Choroid plexus epithelial cell (primary cell): Measurements from ENCODE around the gene EEF1AKMT3.
A peak's percentile ranks its signal among the peaks of the same experiment; 100 is the strongest.

Experiments used
- DNase-seq: peaks from one replicate; pipeline ENCODE4 v3.0.0-alpha.2; 2010; ENCODE audit warnings: low read depth
- H3K4me3 ChIP-seq: 2 replicates; pipeline ENCODE4 v1.5.1; 2011; ENCODE audit warnings: low read depth, mild to moderate bottlenecking, control low read depth, low read length, moderate library complexity
- TF ChIP-seq, protein P1 (sequence below): conservative IDR thresholded peaks from 2 replicates; pipeline ENCODE4 v1.5.1; 2011; ENCODE audit warnings: low read depth, mild to moderate bottlenecking, control low read depth, inconsistent platforms, low read length, moderate library complexity

EEF1AKMT3 gene

DNA sequence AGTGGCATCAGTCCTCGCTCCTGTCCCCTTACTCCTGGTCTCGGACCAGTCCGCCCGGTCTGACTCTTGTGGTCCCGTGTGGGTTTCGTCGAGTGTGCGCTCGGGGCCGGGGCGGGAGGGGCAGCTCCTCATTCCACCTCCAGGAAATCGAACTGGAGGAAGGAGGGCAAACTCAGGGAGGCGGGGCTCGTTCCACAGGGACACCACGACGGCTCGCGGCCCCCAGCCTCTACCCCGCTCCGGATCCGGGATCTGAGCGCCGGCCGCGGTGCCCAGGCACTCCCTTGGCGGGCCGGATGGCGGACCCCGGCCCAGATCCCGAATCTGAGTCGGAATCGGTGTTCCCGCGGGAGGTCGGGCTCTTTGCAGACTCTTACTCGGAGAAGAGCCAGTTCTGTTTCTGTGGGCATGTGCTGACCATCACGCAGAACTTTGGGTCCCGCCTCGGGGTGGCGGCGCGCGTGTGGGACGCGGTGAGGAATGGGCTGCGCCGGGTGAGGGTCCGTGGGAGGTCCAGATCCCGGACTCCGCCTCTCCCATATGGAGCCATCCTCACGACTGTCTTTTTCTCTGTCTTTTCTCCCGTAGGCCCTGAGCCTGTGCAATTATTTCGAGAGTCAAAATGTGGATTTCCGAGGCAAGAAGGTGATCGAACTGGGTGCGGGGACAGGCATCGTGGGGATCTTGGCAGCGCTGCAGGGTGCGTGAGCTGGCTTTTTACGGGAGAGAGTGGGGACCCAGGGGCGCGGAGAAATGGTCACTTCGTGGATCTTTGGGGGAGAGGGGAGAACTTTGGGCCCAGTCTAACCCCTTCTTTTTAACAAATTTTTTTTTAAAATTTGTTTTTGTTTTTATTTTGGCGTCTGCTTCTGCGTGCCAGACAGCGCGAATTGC lies at the start of gene EEF1AKMT3:
Gene EEF1AKMT3 (plus strand): TSS at position 186 of the 894 bp plus-strand sequence. CDS start 111 bp downstream, at position 297.
- DNase-seq = peak; percentile 36
- TF ChIP-seq, protein P1, sequence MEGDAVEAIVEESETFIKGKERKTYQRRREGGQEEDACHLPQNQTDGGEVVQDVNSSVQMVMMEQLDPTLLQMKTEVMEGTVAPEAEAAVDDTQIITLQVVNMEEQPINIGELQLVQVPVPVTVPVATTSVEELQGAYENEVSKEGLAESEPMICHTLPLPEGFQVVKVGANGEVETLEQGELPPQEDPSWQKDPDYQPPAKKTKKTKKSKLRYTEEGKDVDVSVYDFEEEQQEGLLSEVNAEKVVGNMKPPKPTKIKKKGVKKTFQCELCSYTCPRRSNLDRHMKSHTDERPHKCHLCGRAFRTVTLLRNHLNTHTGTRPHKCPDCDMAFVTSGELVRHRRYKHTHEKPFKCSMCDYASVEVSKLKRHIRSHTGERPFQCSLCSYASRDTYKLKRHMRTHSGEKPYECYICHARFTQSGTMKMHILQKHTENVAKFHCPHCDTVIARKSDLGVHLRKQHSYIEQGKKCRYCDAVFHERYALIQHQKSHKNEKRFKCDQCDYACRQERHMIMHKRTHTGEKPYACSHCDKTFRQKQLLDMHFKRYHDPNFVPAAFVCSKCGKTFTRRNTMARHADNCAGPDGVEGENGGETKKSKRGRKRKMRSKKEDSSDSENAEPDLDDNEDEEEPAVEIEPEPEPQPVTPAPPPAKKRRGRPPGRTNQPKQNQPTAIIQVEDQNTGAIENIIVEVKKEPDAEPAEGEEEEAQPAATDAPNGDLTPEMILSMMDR = no peak
- H3K4me3 ChIP-seq = peak within 1 kb of the TSS; percentile 95

GRCh38 chr12:57722716-57723629 lies 49.4 kb upstream of the EEF1AKMT3 start:
- no peak overlapping the region for H3K4me3 ChIP-seq
- TF ChIP-seq, protein P1 = no peak
- DNase-seq = no peak

DNA sequence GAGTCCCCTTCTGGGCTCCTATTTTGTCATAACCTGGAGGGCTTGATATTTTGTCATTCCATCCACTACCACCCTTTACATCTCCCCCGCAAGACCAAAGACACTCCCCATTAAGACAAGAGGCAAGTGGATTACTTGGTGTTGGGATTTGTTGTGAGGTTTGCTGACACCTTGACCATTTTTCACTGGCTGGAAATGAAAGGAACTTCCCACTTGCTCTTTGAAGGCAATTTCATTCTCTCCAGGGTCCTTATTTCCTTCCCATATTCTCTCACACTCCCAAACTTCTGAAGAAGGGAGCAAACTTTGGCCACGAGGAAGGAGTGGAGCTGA lies 48.8 kb upstream of the EEF1AKMT3 start:
- no peak for DNase-seq
- H3K4me3 ChIP-seq = no peak overlapping the region
- TF ChIP-seq, protein P1 = no peak

- TF ChIP-seq, protein P1 = no peak
- no peak overlapping the region for H3K4me3 ChIP-seq
- no peak for DNase-seq
These were observed 48.1 kb upstream of the EEF1AKMT3 start for GRCh38 chr12:57724003-57724935.

DNA sequence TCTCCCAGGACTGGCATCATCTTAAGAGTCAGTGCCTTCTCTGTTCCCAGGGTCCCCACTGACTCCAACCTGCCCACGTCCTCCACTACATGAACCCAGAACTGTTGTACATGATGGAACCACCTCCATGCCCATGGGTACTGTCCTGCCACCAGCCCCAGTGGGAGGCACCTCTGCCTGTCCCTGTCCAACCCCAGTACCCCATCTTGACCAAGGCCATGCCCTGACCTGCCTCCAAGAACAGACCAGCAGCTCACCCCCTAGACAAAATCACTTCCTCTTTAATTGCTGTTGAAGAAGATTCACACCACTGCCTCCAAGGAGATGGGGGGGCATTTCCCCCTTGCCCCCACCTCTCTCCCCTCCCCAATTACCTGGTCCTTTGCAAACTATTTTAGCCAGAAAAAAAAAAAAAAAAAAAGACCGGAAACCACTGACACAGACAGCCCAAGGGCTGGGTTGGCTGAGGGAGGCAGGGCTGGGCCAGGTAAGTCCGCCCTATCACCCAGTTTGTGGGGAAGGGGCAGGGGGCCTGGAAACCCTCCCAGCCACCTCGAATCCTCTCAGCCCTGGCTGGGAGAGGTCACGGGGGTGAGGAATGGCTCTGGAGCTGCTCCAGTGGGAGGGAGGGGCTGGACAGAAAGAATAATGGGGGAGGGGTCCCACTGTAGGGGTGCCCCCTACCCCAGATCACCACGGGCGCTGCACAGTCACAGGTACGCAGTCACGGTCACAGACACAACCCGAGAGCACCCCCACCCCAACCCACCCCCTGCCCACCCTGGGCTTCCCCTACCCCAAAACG lies 47.3 kb upstream of the EEF1AKMT3 start:
- no peak overlapping the region for H3K4me3 ChIP-seq
- DNase-seq = no peak

More for the DNA sequence above, 47.3 kb upstream of the EEF1AKMT3 start:
- TF ChIP-seq, protein P1 = no peak
